AG20443 (cell line): ENCODE results near the gene PODNL1.
"Not testable (repeated sequence)": the region's sequence is repeated elsewhere in the genome, so short reads cannot be mapped to it uniquely, and the experiment has no call there.

ENCODE experiments used
- DNase-seq: peaks from one replicate; pipeline ENCODE4 v3.0.0; 2012; ENCODE audit warnings: low spot score, mixed read lengths

The PODNL1 gene

DNA sequence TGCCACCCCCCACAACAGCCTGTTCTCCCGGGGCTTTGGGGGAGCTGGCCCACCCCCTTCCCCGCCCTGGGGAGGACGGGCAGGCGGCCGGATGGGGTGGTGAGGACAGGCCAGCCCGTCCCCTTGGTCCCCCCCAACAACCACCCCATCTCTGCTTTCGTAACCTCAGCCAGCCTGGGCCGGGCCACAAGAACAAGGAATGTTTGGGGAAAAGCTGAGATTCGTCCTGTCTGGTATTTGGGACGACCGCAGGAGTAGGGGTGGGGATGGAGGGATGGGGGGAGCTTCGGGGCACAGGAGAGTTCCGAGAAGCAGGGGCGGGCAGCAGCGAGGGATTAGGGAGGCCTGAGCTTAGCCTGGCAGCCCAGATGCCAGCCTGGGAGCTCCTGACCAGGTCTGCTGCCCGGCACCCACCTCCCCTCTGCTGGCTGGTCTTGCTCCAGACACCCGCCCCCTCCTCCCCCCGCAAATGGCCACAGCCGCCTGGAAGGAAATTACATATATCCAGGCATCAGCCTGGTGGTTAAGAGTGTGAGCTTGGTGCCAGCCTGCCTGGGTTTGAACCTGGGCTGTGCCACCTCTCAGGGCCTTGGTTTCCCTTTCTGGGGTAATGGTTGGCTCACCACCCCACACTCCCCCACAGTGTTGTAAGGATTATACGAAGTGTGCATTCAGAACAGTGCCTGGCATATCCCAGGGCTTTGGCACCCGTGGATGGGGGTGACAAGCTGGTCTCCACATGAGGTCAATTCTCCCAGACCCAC lies at the start of gene PODNL1:
PODNL1 (minus strand) TSS at position 117 of the 764 bp plus-strand sequence. CDS start 236 bp downstream, outside the sequence.
- peak; percentile 92 for DNase-seq

GRCh38 chr19:13987101-13987890 lies 49.1 kb upstream of the PODNL1 start:
- DNase-seq, result no peak

GRCh38 chr19:13986348-13986904 lies 48.2 kb upstream of the PODNL1 start:
- peak; percentile 97 for DNase-seq

GRCh38 chr19:13985771-13986347 lies 47.6 kb upstream of the PODNL1 start:
- no peak for DNase-seq

DNA sequence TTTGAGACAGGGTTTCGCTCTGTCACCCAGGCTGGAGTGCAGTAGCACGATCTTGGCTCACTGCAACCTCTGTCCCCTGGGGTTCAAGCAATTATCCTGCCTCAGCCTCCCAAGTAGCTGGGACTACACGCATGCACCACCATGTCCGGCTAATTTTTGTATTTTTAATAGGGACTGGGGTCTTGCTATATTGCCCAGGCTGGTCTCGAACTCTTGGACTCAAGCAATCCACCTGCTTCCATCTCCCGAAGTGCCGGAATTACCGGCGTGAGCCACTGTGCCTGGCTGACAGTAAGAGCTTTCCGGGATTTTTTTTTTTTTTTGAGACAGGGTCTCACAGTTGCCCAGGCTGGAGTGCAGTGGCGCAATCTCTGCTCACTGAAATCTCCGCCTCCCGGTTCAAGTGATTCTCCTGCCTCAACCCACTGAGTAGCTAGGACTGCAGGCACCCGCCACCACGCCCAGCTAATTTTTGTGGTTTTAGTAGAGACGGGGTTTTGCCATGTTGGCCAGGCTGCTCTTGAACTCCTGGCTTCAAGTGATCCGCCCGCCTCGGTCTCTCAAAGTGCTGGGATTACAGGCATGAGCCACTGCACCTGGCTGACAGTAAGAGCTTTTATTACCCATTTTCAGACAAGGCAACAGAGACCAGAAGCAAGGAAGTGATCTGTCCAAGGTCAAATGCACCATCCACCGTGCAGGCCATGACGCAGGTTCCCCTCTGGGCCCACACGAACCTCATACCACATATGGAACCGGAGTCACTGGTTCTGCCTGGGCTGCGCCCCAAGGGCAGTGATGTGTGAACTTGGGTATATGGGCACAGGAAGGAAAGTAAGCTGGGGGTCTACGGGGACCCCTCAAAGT lies 46.9 kb upstream of the PODNL1 start:
- no peak for DNase-seq

- no peak for DNase-seq
Measured at GRCh38 chr19:13984186-13984585, 46.0 kb upstream of the PODNL1 start.

DNA sequence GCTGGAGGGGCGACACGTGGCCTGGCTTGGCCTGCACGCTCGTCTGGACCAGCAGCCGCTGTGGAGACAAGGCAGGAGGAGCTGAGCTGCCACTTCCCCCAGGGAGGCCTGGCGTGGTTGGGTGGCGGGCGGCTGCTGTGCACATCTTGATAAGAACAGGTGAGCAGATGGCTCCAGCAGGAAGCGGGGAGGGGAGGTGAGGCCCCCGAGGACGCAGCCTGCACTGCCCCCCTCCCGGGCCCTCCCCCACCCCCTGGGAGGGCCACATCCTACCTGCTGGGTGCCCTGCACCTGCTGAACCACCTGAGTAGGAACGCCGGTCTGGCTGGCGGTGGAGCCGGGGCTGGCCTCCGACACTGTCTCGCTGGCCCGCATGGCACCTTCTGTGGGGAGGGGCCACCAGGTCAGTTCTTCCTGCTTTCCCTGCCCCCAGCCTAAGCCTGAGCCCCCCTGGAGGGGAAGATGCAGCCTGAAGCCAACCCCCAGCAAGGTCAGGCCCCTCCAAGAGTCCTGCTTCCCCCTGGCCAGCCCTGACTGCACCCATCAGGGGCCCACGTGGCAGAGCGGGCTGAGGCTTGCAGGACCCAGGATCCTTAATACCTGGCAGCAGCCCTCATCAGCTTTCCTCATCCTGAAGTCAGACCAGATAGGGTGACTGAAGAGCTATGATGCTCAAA lies 45.1 kb upstream of the PODNL1 start:
- DNase-seq, result no peak

DNA sequence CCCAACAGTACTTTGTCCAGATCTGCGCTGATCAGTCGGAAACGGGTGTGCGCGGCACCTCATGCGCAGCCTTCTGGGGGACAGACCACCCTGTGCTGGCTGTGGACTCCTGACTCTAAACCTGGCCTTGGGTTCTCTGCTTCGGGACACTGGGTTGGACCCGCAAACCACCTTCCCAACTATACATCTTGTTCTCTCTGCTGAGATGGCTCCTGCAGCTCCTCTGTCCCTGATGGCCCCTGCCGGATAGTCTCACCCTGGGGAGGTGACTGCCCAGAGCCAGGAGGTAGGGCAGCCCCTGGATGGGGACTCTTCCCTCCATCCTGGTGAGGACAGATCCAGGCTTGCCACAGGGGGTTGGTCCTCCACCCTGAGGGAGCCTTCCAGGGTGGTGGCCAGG lies 44.6 kb upstream of the PODNL1 start:
- no peak for DNase-seq

GRCh38 chr19:13981988-13982501 lies 43.8 kb upstream of the PODNL1 start:
- DNase-seq, result no peak

- DNase-seq, result no peak
Measured at GRCh38 chr19:13981467-13981866, 43.2 kb upstream of the PODNL1 start.

GRCh38 chr19:13981021-13981420 lies 42.8 kb upstream of the PODNL1 start:
- no peak for DNase-seq

- DNase-seq, result no peak
Measured at GRCh38 chr19:13980340-13980739, 42.1 kb upstream of the PODNL1 start.

DNA sequence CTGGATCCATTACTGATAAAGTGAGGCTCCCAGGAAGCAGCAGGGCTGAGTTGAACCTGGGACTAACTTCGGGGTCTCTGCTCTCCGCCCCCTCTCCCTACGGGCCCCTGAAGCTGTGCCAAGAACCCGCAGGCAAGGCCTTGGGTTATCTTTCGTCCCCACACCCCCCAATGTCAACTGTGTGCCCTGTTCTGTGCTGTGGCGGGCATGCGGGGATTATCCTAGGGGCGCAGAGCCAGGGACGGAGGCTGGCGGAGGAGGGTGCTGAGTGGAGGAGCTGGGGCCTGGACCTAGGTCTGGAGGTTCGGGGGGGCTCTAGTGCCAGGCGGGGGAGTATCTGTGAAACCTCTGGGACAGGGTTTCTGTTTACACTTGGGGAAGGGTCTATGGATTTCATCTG lies 41.5 kb upstream of the PODNL1 start:
- DNase-seq, result no peak

DNA sequence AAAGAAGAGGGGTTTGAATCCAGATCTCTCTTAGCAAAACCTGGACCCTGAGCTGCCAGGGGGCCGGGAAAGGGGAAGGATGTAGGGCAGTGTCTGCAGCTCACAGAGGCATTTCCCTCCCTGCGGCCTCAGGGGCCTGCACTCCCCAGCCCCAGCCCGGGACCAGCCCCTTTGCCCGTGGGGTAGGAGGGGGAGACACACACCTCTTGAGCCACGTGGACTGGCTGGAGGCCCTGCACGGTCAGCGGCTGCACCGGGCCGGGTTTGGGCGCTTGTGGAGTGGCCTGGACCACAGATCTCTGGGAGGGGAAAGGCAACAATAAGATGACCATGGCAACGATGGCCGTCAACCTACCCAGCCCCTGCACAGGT lies 41.0 kb upstream of the PODNL1 start:
- DNase-seq, result no peak

DNA sequence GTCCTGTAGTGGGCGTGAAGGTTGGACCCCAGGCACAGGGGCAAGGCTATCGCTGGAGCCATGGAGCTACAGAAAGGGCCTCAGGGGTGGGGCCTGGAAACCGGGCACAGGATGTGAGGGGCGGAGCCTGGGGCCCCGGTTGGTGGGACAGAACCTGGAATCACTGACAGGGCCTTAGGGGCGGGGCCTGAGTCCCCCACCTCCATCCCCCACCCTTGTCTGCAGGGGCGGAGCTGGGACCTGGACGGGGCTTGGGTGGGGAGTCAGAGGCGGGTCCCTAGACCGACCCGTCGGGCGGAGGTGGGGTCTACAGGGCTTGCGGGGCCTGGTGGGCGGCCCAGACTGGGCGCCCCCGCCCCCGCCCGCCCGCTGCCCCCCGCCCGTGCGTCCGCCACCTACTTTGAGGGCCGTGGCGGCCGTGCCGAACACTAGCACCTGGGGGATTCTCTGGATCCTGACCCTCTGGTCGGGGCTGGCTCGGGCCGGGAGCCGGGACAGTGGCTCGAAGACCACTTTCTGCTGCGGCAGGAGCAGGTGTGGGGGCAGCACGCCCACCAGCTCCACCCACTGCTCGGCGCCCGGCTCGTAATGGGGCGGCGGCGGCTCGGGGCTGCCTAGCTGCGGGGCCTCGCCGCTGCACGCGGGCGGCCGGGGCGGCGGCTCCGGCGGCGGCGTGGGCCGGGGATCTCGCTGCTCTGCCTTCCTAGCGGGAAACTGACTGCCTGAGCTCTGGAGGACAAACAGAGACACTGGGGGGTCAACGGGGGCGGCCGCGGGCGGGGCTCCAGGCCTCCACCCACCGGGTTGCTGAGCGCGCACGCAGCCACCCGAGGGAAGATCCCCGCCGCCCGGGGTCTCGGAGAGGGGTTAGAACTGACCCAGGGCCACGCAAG lies 40.4 kb upstream of the PODNL1 start:
- DNase-seq, result peak; percentile 53

DNA sequence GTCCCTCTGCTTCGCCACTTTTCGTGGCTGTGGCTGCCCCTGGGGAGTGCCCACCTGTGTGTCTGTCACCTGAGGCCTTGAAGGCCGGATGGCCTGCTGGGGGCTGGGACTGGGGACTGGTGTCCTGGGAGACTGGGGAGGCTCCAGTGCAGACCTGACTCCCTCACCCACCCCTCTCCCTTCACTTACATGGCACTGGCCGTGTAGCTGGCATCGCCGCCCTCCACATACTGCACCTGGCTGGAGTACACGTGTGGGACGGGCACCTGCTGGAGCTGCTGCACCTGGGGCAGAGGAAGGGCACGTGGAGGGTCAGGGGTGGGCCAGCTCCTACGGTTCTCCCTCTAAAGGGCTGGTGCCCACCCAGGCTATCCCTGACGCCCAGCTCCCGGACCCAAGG lies 39.6 kb upstream of the PODNL1 start:
- DNase-seq, result no peak

GRCh38 chr19:13976446-13976845 lies 38.2 kb upstream of the PODNL1 start:
- no peak for DNase-seq

- no peak for DNase-seq
Measured at GRCh38 chr19:13975870-13976269, 37.7 kb upstream of the PODNL1 start.

DNA sequence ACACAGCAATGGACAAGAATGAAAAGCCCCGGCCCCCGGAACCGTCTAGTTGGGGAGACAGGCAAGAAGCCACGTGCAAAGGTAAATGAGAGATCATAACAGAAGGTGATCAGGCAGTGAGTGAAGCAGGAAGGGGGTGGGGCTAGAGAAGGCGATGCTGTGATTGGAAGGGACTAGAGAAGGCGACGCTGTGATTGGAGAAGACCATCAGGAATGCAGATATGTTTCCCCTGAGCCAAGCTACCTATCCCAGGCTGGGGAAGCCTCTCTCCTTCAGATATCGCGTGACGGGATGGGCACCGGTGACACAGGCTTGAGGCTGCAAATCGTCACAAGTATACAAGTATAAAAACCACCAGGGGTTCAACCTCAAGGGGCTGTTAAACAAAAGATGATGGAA lies 35.9 kb upstream of the PODNL1 start:
- DNase-seq, result peak; percentile 35

DNA sequence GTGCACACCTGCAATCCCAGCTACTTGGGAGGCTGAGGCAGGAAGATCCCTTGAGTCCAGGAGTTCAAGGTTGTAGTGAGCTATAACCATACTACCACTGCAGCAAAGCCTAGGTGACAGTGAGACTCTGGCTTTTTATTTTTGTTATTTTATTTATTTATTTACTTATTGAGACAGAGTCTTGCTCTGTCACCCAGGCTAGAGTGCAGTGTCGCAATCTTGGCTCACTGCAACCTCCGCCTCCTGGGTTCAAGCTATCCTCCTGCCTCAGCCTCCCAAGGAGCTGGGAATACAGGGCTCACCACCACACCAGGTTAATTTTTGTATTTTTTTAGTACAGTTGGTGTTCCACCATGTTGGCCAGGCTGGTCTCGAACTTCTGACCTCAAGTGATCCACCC lies 35.3 kb upstream of the PODNL1 start:
- DNase-seq, result not testable (repeated sequence)
